K562 (cell line): ENCODE measurements around the gene PRMT3. TPM values are rescaled to one million over a fixed set of nuclear protein-coding genes. Genes with fewer than 3 reads are reported as not detected.

Source experiments
- CTCF ChIP-seq, 3 experiments: IDR thresholded peaks in 2 of 3; conservative IDR thresholded peaks in 1 of 3; 2 replicates each; pipeline ENCODE4 v1.5.1; 2011 to 2012; ENCODE audit warnings: low read length in 3 of 3, mild to moderate bottlenecking in 3 of 3, control low read depth in 2 of 3, improper control_type of control experiment in 1 of 3, inconsistent platforms in 1 of 3, low read depth in 1 of 3, mixed read lengths in 1 of 3, moderate library complexity in 1 of 3; ENCODE audit not compliant: insufficient read depth in 2 of 3
- CUX1 ChIP-seq: fragments of 200-800 bp; sonication (Bioruptor generic); IDR thresholded peaks from 2 replicates; pipeline ENCODE4 v1.6.1; 2016; ENCODE audit warnings: missing genetic modification characterization, missing compliant biosample characterization
- GABPA ChIP-seq: fragments of 200-800 bp; sonication (Bioruptor generic); conservative IDR thresholded peaks from 2 replicates; pipeline ENCODE4 v1.6.1; 2016; ENCODE audit warnings: low read depth, missing genetic modification characterization, missing compliant biosample characterization
- GTF2E2 ChIP-seq: fragments of 200-800 bp; sonication (Bioruptor generic); IDR thresholded peaks from 2 replicates; pipeline ENCODE4 v1.6.1; 2016; ENCODE audit warnings: missing genetic modification characterization, missing compliant biosample characterization
- HMG20A ChIP-seq: fragments of 450-650 bp; formaldehyde crosslinking; conservative IDR thresholded peaks from 2 replicates; pipeline ENCODE4 v1.4.0; 2020; ENCODE audit warnings: mild to moderate bottlenecking, mixed read lengths
- KDM1A ChIP-seq, 2 experiments: fragments of 450-650 bp; IDR thresholded peaks; 2 replicates each; pipeline ENCODE4 v1.6.1; 2016; ENCODE audit warnings: mild to moderate bottlenecking in 2 of 2
- NR2F6 ChIP-seq: fragments of 450-650 bp; formaldehyde crosslinking; IDR thresholded peaks from 2 replicates; pipeline ENCODE4 v1.4.0; 2020; ENCODE audit warnings: mild to moderate bottlenecking
- RBM17 ChIP-seq: fragments of 200-400 bp; formaldehyde crosslinking; IDR thresholded peaks from 2 replicates; pipeline ENCODE4 v1.6.1; 2017; ENCODE audit warnings: low read depth, mild to moderate bottlenecking, low read length, borderline replicate concordance
- ZFP91 ChIP-seq: sonication (generic); formaldehyde crosslinking; IDR thresholded peaks from 2 replicates; pipeline ENCODE4 v1.8.0; 2022; ENCODE audit warnings: mild to moderate bottlenecking, missing genetic modification reagents
- ZNF217 ChIP-seq: sonication (generic); formaldehyde crosslinking; IDR thresholded peaks from 2 replicates; pipeline ENCODE4 v1.8.0; 2022; ENCODE audit warnings: mild to moderate bottlenecking, missing genetic modification reagents
- ZNF507 ChIP-seq: conservative IDR thresholded peaks from 2 replicates; pipeline ENCODE4 v1.6.1; 2017; ENCODE audit warnings: missing genetic modification characterization, missing compliant biosample characterization
- ZNF512 ChIP-seq: IDR thresholded peaks from 2 replicates; pipeline ENCODE4 v1.6.1; 2016; ENCODE audit warnings: missing genetic modification characterization, missing compliant biosample characterization
- ZNF76 ChIP-seq: fragments of 250-450 bp; sonication (Bioruptor Pico); IDR thresholded peaks from 2 replicates; pipeline ENCODE4 v1.4.0; 2020; ENCODE audit warnings: mild to moderate bottlenecking, moderate library complexity, borderline replicate concordance
- polyA plus RNA-seq, 8 experiments: library from polyadenylated mRNA; depleted of rRNA in 4 of 8; stranded (reverse) in 5 of 8; unstranded in 3 of 8; fragments of >200 nt; fragmentation: Nextera tagmentation in 2 of 8; fragmentation: Illumina TruSeq in 1 of 8; extraction: Ambion mirVana in 2 of 8; extraction: Trizol in 1 of 8; gene quantifications; 2 replicates each; pipeline versions ENCODE4 v1.2.1 to v1.2.3, GENCODE V29; 2011 to 2014; ENCODE audit warnings: inconsistent platforms in 1 of 8, missing spikeins in 1 of 8
- total RNA-seq, 7 experiments: library from RNA; depleted of rRNA in 6 of 7; stranded (reverse); fragments of >200 nt in 6 of 7; fragmentation: Illumina TruSeq in 2 of 7; extraction: Trizol in 2 of 7; gene quantifications; 2 replicates each; pipeline versions ENCODE4 v1.2.1 to v1.2.3, GENCODE V29; 2011 to 2021; ENCODE audit warnings: low replicate concordance in 1 of 7

PRMT3 gene
- total and polyA plus RNA-seq, 9 of the 15 experiments (the other 6 are each of a cell fraction or from before 2014, with no cell fraction given): 24.0 to 62.1 (median 44.7) TPM

GRCh38 chr11:20355221-20356219 lies 32.0 kb upstream of the PRMT3 start (continued):
- TF ChIP-seq ZNF512 (no peak), HMG20A (CRISPR knock-in tag) (no peak), KDM1A (IDR thresholded peaks at IDR 0.05) (peak; percentile 11 to 41; a peak in 1 of 4 replicates), GTF2E2 (tag) (no peak), RBM17 (no peak), ZNF217 (CRISPR knock-in tag) (no peak), ZNF76 (no peak), GABPA (tag) (no peak), ZNF507 (tag) (no peak), CTCF (IDR thresholded peaks at IDR 0.05 in 2 of 3, conservative IDR thresholded peaks at IDR 0.05 in 1 of 3; ENCODE audit: insufficient read depth in 2 of 3, low read depth in 1 of 3, low read length in 3 of 3) (peak; percentile 59 to 70 (median 64)), ZFP91 (CRISPR knock-in tag) (no peak), NR2F6 (no peak), CUX1 (CRISPR knock-in tag) (no peak)
